ENCODE measurements around the gene CCDC154.

- TF ChIP-seq SP1 (IDR thresholded peaks at IDR 0.05): no peak
- no peak for TF ChIP-seq TARDBP (IDR thresholded peaks at IDR 0.05)
- TF ChIP-seq FOXK2 (IDR thresholded peaks at IDR 0.05): no peak
- TF ChIP-seq FOXA1 (IDR thresholded peaks at IDR 0.05): no peak
- no peak for TF ChIP-seq L3MBTL2 (conservative IDR thresholded peaks at IDR 0.05)
- TF ChIP-seq, protein P1, sequence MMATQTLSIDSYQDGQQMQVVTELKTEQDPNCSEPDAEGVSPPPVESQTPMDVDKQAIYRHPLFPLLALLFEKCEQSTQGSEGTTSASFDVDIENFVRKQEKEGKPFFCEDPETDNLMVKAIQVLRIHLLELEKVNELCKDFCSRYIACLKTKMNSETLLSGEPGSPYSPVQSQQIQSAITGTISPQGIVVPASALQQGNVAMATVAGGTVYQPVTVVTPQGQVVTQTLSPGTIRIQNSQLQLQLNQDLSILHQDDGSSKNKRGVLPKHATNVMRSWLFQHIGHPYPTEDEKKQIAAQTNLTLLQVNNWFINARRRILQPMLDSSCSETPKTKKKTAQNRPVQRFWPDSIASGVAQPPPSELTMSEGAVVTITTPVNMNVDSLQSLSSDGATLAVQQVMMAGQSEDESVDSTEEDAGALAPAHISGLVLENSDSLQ (IDR thresholded peaks at IDR 0.05): no peak
These were observed 17.5 kb downstream of the CCDC154 start for GRCh38 chr16:1426734-1427471.

Data from HEK293T (cell line).